Stimulated activated CD8-positive, alpha-beta memory T cell treated with anti-CD3 and anti-CD28 coated beads, Interleukin-7, amount 100 ng/mL, for 48 hours (primary cell): Measurements from ENCODE around the gene NEURL4.

Experiments
- DNase-seq, 2 donors: peaks; one replicate each; pipeline ENCODE4 v3.0.0-alpha.2; 2020; ENCODE audit warnings: low read depth in 1 of 2; ENCODE audit errors: extremely low read depth in 1 of 2

Gene NEURL4

GRCh38 chr17:7324438-7324779, 4.7 kb downstream of the NEURL4 start:
- DNase-seq: no peak

- DNase-seq: no peak
Observed at GRCh38 chr17:7323731-7324437, 5.3 kb downstream of the NEURL4 start.

DNA sequence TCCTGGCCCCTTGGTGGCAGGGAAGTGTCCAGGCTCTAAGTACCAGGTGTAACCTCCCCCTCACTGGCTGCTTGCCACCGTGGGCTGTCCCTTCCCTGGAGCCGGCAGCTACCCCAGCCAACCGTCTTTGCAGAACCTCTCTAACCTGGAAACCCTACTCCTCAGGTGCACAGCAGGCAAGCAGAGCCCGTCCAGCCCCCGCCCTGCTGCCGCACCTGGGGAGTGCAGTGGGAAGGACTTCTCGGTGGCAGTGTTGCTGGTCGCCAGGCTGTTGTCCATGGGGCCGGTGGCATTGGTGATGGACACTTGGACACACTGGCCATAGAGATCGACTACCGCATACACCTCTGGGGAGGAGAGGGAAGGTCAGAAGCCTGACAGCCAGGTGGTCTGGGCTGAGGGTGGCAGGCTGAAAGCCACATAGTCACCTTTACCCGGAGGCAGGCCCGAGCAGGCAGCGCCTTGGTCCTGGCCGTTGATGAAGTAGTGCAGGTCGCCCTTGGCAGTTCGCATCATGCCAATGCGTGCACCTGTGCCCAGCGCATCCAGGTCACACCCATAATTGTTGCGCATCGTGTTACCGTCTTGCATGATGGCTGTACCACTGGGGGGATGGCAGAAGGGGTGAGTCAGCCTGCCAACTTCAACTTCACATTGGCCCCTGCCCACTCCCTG, 6.5 kb downstream of the NEURL4 start:
- DNase-seq: no peak

DNA sequence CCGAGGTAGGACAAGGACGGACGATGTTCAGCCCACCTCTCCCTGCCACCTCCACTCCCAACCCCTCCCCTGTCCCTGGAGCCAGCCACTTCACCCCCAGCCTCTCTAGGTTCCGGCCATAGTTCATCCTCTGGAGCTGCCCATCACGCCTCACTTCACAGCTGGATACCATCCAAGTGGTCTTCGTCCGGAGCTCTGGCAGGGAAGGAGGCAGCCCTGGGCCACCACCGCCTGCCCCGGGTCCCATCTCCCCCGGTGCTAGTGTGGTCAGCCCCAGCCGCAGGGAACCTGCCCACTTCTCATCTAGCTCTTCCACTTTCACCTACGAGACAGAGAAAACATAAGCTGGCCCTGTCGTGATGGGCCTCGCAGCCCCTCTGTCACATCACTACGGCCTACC, 7.7 kb downstream of the NEURL4 start:
- DNase-seq: no peak

- no peak for DNase-seq
Observed at GRCh38 chr17:7318121-7318860, 10.8 kb downstream of the NEURL4 start.

- no peak for DNase-seq
Observed at GRCh38 chr17:7317161-7317803, 11.9 kb downstream of the NEURL4 start.

DNA sequence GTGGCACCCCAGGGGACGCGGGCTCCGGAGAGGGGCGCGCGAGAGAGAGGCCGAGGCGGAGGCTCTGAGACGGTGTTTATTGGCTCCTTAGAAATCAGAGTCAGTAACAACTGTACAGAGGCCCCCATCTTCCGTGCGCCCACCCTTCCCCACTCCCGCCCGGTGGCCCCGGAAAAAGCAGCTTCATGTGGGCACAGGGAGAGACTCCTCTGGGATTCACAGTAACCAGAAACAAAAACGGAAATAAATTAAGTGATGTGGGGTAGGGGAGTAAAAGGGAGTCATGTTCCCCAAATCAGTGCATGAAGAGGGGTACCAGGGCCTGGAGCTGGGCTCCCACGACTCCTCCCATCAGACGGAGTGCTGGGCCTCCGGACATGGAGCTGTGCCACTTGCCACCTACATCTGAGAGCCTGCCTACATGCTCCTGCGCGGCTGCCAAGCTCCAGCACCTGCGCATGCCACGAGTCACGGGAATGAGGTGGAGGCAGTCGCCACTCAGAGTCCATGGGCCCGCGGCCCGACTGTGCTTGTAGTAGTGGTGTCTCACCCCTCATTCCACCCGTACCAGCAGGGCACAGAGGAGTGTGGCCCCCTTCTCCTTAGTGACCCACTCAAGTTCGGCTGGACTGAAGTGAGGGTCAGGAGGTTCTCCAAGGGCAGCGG, 13.4 kb downstream of the NEURL4 start:
- no peak for DNase-seq

DNA sequence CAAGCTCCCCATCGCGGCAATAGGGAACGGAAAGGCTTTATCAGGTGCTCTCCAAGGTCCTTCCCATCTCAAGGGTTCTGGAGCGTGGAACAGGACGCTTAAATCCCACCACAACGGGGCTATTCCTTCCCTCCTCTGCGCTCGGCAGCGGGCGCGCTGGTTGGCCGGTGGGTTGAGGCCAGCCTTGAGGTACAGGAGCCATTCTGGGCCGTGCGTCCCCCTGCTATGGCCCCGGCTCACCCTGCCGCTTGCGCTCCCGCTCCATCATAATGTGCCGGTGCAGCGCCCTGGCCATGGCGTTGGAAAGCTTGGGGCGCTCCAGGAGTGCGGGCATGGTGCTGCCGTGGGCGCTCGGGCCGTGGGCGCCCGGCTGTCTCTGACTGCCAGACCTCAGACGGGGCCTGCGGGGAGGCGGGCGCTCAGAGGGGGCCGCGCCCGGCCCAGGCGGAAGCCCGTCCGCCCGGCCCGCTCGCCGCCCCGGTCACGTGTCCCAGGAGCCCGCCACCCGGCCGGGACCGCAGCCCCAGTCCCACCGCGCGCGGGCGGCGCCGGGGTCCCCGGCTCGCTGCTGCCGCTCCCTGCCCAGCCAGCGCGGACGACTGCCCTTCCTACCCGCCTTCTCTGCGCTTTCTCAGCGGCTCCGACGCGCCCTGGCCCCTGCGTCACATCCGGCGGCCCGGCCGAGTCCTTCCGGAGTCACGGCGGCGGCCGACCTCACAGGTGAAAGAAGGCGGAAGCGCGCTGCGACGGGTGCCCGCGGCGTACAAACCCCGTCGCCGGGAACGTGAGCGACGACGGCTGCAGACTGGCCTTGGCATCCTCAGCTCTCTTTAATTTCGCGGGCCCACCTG, 14.2 kb downstream of the NEURL4 start, which contains the start of gene GPS2:
Gene GPS2, minus strand, starts transcription at position 642 of the 851 bp plus-strand sequence. Its CDS starts 308 bp downstream, at position 334.
- DNase-seq: peak; percentile 86 to 89

DNA sequence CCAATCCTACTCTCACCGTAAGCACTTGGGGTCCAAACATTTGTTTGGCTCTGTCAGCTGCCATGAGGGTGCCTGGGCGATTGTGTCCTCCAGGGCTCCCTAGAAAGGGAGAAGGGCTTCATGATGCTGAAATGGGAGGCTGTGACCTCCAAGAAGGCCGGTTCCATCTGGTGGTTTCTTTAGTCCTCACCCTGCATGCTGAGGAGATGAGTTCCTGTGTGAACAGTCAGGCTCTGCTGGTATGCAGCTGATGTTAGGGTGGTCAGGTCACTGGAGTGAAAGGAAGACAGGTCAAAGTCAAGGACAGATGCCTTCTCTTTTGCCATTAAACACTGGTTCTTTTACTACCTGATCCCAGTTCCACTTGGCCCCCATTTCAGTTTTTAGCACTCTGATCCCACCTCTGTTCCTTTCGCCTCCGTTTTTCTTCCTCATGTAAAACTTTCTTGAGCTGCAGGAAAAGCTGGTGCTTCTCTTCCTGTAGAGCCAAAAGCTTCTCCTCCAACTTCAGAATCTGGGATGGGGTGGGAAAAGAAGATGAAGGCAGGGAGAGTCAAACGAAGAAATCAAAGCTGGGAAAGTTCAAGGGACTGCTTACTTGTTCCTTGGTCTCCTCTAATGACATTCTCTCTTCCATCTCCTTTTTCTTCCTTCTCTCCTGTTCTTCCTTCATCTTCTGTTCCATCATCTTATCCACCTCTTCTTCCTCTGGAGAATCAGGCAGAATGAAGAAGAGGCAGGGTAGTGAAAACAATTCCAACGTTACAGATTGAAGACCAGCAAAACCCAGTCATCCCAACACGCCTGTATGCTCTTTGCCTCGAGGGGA, 15.0 kb downstream of the NEURL4 start:
- no peak for DNase-seq

GRCh38 chr17:7313088-7313889, 15.8 kb downstream of the NEURL4 start:
- DNase-seq: no peak

- DNase-seq: no peak
Observed at GRCh38 chr17:7312432-7313087, 16.6 kb downstream of the NEURL4 start.

GRCh38 chr17:7311110-7311705, 17.9 kb downstream of the NEURL4 start:
- DNase-seq: no peak

- no peak for DNase-seq
Observed at GRCh38 chr17:7309628-7310027, 19.5 kb downstream of the NEURL4 start.

- peak in 1 of 2 donors; percentile 71 for DNase-seq
Observed at GRCh38 chr17:7308625-7309433, 20.3 kb downstream of the NEURL4 start.

DNA sequence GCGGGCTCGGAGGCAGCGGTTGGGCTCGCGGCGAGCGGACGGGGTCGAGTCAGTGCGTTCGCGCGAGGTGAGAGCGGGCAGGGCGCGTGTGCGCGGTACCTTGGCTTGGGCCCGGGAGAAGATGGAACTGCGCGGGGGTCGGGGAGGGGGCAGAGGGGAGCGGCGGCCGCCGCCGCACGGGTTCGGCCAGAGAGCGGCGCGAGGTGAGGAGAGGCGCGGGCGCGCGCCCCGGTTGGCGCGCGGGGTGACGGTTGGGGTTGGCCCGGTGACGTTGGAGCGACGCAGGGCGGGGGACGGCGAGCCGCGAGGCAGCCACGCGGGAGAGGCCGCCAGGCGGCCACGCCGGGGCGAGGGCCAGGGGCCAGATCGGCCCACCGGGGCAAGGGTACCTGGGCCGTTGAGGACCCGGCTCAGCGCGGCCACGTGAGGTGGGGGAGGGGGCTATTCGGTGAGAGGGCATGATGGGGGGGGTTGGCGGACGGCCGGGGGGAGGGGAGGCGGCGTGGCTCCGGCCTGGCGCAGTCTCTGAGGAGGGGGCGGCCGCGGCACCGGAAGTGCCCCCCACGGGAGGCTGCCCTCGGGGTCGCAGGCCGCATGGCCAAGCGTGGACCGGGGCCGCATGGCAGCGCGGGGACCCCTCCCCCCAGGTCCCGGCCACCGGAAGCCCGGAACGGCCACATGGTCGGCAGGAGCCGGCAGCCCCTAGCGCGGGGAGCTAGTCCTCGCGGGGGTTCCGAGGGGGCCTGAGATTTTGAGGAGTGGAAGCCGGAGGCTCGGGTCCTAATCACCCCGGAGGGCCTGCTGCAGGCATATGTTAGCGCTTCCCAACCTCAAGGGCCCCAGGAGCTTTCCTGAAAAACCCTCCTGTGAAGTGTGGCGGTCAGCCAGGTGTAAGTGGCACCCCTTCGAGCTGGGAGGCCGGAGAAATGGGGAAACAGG, 21.2 kb downstream of the NEURL4 start:
- no peak for DNase-seq
